A549 (cell line): ENCODE measurements around the gene ADAMTS12.

ENCODE experiments used
- EP300 ChIP-seq, 2 experiments: fragments of >200 bp; sonication (Bioruptor Twin); formaldehyde crosslinking; IDR thresholded peaks; 2 replicates in 1 of 2; 3 replicates in 1 of 2; pipeline ENCODE4 v1.6.1; 2016 to 2017
- HOXA7 ChIP-seq: fragments of 250-450 bp; sonication (Bioruptor Pico); IDR thresholded peaks from 2 replicates; pipeline ENCODE4 v1.5.0; 2020; ENCODE audit warnings: mild to moderate bottlenecking, moderate library complexity
- POLR2A ChIP-seq: IDR thresholded peaks from 2 replicates; pipeline ENCODE4 v1.6.1; 2012; ENCODE audit warnings: mild to moderate bottlenecking, low read length
- USF2 ChIP-seq: fragments of 450-650 bp; IDR thresholded peaks from 2 replicates; pipeline ENCODE4 v1.6.1; 2014; ENCODE audit warnings: antibody characterized with exemption

- TF ChIP-seq USF2 (no peak), EP300 (IDR thresholded peaks at IDR 0.05) (no peak), HOXA7 (CRISPR knock-in tag) (no peak), POLR2A (no peak)
These were observed 58.6 kb downstream of the ADAMTS12 start for GRCh38 chr5:33833237-33833575.
